Neural crest cell (in vitro differentiated cells): ENCODE results near the gene PIGR. TPM values are rescaled to one million over a fixed set of nuclear protein-coding genes. Genes with fewer than 3 reads are reported as not detected.
A peak's percentile ranks its signal among the peaks of the same experiment; 100 is the strongest.

ENCODE experiments used
- DNase-seq: peaks from one replicate; pipeline ENCODE4 v3.0.0; 2021; ENCODE audit warnings: low read depth, mixed read lengths, low spot score
- H3K27ac Mint-ChIP-seq: one replicate; pipeline ENCODE4 v1.8.0; 2021; ENCODE audit warnings: mild to moderate bottlenecking, mixed read lengths; ENCODE audit not compliant: unreplicated experiment
- H3K27me3 Mint-ChIP-seq: 2 replicates; pipeline ENCODE4 v1.8.0; 2021; ENCODE audit warnings: low read depth, mild to moderate bottlenecking, mixed read lengths
- H3K36me3 Mint-ChIP-seq: 2 replicates; pipeline ENCODE4 v1.8.0; 2021; ENCODE audit warnings: low read depth, mild to moderate bottlenecking, mixed read lengths
- H3K4me1 Mint-ChIP-seq: 2 replicates; pipeline ENCODE4 v1.8.0; 2021; ENCODE audit warnings: mixed read lengths
- H3K4me3 Mint-ChIP-seq: one replicate; pipeline ENCODE4 v1.8.0; 2021; ENCODE audit warnings: mild to moderate bottlenecking, mixed read lengths
- H3K9me3 Mint-ChIP-seq: 2 replicates; pipeline ENCODE4 v1.8.0; 2021; ENCODE audit warnings: mixed read lengths
- long read RNA-seq: library from polyadenylated mRNA; unstranded; transcript quantifications from one replicate; pipeline ENCODE4 v2.0.0, GENCODE V29; 2020
- total RNA-seq: library from RNA; stranded (reverse); gene quantifications from 2 replicates; pipeline ENCODE4 v1.2.1, GENCODE V29; 2021
- TF ChIP-seq, protein P1 (sequence below): fragments of 200-600 bp; sonication (generic); conservative IDR thresholded peaks from 2 replicates; pipeline ENCODE4 v1.5.0; 2021; ENCODE audit warnings: antibody characterized with exemption, mild to moderate bottlenecking

The PIGR gene, protein sequence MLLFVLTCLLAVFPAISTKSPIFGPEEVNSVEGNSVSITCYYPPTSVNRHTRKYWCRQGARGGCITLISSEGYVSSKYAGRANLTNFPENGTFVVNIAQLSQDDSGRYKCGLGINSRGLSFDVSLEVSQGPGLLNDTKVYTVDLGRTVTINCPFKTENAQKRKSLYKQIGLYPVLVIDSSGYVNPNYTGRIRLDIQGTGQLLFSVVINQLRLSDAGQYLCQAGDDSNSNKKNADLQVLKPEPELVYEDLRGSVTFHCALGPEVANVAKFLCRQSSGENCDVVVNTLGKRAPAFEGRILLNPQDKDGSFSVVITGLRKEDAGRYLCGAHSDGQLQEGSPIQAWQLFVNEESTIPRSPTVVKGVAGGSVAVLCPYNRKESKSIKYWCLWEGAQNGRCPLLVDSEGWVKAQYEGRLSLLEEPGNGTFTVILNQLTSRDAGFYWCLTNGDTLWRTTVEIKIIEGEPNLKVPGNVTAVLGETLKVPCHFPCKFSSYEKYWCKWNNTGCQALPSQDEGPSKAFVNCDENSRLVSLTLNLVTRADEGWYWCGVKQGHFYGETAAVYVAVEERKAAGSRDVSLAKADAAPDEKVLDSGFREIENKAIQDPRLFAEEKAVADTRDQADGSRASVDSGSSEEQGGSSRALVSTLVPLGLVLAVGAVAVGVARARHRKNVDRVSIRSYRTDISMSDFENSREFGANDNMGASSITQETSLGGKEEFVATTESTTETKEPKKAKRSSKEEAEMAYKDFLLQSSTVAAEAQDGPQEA
- not detected in 2 replicates for total RNA-seq
- long read RNA-seq, result 0 reads

DNA sequence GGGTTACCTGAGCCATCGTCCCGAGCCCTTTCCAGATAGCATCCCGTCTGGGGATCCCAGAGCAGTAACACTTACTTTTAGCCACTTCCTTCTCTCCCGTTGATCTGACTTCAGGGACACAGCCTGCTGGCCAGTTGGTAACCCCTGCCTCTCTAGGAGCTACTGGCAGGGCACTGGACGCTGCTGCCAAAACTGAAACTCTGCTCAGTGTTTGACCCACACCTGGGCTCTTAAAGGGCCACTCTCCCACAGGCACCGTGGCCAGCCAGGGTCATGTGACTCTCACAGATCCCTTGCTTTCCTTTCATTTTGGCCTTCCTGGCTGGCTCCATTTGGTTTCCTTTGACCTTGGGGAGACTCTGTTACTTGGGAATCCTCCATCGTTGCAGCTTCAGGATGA lies at the start of gene PIGR:
Gene PIGR, minus strand, starts transcription at position 206 of the 400 bp plus-strand sequence. CDS start 5,935 bp downstream, outside the sequence.
- Mint-ChIP-seq H3K4me3 (no peak within 1 kb of the TSS), H3K4me1 (no peaks in the 10 kb centered on the region), H3K27ac (peak within 1 kb of the TSS; percentile 27), H3K9me3 (peaks cover 4% of the 10 kb centered on the region), H3K27me3 (peaks cover 23% of the 10 kb centered on the region), H3K36me3 (no peaks in the 10 kb centered on the region)
- DNase-seq, result no peak
- TF ChIP-seq, protein P1, sequence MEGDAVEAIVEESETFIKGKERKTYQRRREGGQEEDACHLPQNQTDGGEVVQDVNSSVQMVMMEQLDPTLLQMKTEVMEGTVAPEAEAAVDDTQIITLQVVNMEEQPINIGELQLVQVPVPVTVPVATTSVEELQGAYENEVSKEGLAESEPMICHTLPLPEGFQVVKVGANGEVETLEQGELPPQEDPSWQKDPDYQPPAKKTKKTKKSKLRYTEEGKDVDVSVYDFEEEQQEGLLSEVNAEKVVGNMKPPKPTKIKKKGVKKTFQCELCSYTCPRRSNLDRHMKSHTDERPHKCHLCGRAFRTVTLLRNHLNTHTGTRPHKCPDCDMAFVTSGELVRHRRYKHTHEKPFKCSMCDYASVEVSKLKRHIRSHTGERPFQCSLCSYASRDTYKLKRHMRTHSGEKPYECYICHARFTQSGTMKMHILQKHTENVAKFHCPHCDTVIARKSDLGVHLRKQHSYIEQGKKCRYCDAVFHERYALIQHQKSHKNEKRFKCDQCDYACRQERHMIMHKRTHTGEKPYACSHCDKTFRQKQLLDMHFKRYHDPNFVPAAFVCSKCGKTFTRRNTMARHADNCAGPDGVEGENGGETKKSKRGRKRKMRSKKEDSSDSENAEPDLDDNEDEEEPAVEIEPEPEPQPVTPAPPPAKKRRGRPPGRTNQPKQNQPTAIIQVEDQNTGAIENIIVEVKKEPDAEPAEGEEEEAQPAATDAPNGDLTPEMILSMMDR, result no peak

DNA sequence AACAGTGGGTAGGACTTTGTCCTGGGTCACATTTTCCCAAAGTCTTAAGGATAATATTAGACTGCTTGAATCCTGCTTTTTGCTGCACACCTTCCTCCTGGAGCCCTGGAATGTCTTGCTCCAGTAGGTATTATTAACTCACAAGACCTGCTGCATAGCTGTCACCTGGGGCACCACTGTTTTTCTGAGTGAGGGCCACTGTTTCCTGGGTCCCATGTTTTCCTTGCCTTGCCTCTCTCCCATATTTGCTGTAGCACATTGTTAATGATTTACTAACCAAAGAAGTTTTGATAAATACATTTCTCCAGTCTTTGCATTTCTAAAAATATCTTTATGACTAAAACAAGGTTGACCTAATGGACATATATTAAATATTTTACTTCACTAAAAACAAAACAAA lies 46.5 kb upstream of the PIGR start:
- H3K9me3 Mint-ChIP-seq, result no peaks in the 10 kb centered on the region
- no peaks in the 10 kb centered on the region for H3K4me1 Mint-ChIP-seq
- H3K36me3 Mint-ChIP-seq, result no peaks in the 10 kb centered on the region
- TF ChIP-seq, protein P1, result no peak
- DNase-seq, result no peak
- peaks cover 18% of the 10 kb centered on the region for H3K27me3 Mint-ChIP-seq
- no peak overlapping the region for H3K4me3 Mint-ChIP-seq
- H3K27ac Mint-ChIP-seq, result no peak overlapping the region

DNA sequence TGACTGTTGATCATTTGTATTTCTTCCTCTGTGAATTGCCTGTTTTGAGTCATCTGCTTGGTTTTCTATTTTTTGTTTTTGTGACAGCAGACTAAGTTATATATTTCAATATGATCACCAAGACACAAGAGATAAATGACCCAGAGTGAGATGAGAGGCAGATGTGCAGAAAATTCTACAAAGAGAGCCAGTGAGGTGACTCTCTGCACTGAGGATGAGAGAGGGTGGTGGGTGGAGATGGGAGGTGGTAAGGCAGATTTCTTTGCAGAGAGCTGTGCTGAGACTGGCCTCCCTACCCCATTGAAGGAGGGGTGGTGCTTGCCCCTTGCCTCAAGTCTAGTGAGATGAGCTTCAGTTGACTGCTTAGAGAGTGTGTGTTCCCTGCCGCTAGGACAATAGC lies 41.6 kb upstream of the PIGR start:
- TF ChIP-seq, protein P1, result no peak
- DNase-seq, result no peak
- Mint-ChIP-seq H3K4me1 (no peaks in the 10 kb centered on the region), H3K27ac (no peak overlapping the region), H3K27me3 (peaks cover 45% of the 10 kb centered on the region), H3K4me3 (no peak overlapping the region), H3K36me3 (no peaks in the 10 kb centered on the region), H3K9me3 (no peaks in the 10 kb centered on the region)

DNA sequence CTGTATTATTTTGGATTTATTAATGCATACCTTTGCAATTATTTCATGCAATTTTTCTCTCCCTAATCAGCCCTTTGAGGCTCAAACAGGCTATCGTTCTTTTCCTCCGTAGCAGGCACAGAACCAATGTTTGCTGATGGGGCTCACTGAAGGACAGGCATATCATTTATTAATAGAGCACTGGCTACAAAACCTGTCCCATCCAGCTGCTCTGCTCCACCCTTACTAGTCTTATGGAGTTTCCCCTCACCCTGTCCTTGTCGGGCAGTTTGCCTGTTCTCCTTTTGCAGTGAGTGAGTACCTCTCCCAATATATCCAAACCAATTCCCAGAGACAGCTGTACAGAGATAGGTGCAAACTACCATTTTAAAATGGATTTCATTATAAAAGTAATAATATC lies 40.6 kb upstream of the PIGR start:
- Mint-ChIP-seq H3K27ac (no peak overlapping the region), H3K27me3 (peaks cover 54% of the 10 kb centered on the region), H3K36me3 (no peaks in the 10 kb centered on the region), H3K9me3 (no peaks in the 10 kb centered on the region), H3K4me1 (no peaks in the 10 kb centered on the region), H3K4me3 (no peak overlapping the region)
- TF ChIP-seq, protein P1, result no peak
- DNase-seq, result no peak

DNA sequence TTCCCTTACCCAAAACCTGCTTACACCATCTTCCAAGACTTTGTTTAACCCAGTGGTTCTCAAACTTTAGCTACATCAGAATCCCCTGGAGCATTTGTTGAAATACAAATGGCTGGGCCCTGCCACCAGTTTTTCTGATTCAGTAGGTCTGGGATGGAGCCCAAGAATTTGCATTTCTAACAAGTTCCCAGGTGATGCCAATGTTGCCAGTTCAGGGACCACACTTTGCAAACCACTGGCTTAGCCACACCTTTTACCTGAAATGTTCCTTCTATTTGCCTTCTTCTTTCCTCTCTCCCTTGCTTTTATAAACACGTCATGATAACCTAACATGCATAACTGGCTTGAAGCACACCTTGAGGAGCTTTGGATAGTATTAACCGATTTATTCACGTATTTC lies 40.1 kb upstream of the PIGR start:
- Mint-ChIP-seq H3K9me3 (no peaks in the 10 kb centered on the region), H3K27me3 (peaks cover 54% of the 10 kb centered on the region), H3K27ac (no peak overlapping the region), H3K4me1 (no peaks in the 10 kb centered on the region), H3K4me3 (no peak overlapping the region), H3K36me3 (no peaks in the 10 kb centered on the region)
- DNase-seq, result no peak
- TF ChIP-seq, protein P1, result no peak
